Osteoblast (primary cell): ENCODE results near the gene TEX29. TPM values are rescaled to one million over a fixed set of nuclear protein-coding genes. Genes with fewer than 3 reads are reported as not detected.

Experiments used
- DNase-seq: peaks from one replicate; pipeline ENCODE4 v3.0.0; 2011; ENCODE audit warnings: low spot score, mixed read lengths; ENCODE audit not compliant: insufficient read length; ENCODE audit errors: missing footprints
- H2AFZ ChIP-seq: 2 replicates; pipeline ENCODE4 v1.6.0; 2011; ENCODE audit warnings: mild to moderate bottlenecking, low read length
- H3K27ac ChIP-seq: 2 replicates; pipeline ENCODE4 v1.5.1; 2011; ENCODE audit warnings: mild to moderate bottlenecking, low read depth, low read length, moderate library complexity
- H3K27me3 ChIP-seq: 2 replicates; pipeline ENCODE4 v1.6.0; 2012; ENCODE audit warnings: mild to moderate bottlenecking, control low read depth, inconsistent platforms, low read length, moderate library complexity; ENCODE audit not compliant: insufficient read depth
- H3K36me3 ChIP-seq: 2 replicates; pipeline ENCODE4 v1.5.1; 2011; ENCODE audit warnings: mild to moderate bottlenecking, low read length, control low read depth, moderate library complexity; ENCODE audit not compliant: insufficient read depth
- H3K4me1 ChIP-seq: 2 replicates; pipeline ENCODE4 v1.5.1; 2011; ENCODE audit warnings: mild to moderate bottlenecking, low read length, control low read depth, moderate library complexity; ENCODE audit not compliant: insufficient read depth
- H3K4me2 ChIP-seq: 2 replicates; pipeline ENCODE4 v1.6.0; 2011; ENCODE audit warnings: mild to moderate bottlenecking, low read length; ENCODE audit not compliant: insufficient read depth
- H3K4me3 ChIP-seq: fragments of 200-600 bp; sonication (generic); 3 replicates; pipeline ENCODE4 v1.5.1; 2012; ENCODE audit warnings: mild to moderate bottlenecking, low read length, inconsistent platforms; ENCODE audit not compliant: insufficient read depth
- H3K79me2 ChIP-seq: 2 replicates; pipeline ENCODE4 v1.6.0; 2012; ENCODE audit warnings: mild to moderate bottlenecking, low read length, control low read depth, inconsistent platforms; ENCODE audit not compliant: insufficient read depth
- H3K9me3 ChIP-seq: 2 replicates; pipeline ENCODE4 v1.5.1; 2011; ENCODE audit warnings: low read depth, low read length, control low read depth
- H4K20me1 ChIP-seq: 2 replicates; pipeline ENCODE4 v1.6.0; 2012; ENCODE audit warnings: mild to moderate bottlenecking, low read length, control low read depth; ENCODE audit not compliant: insufficient read depth
- total RNA-seq: library from RNA; depleted of rRNA; stranded (reverse); fragments of >200 nt; gene quantifications from 2 replicates; pipeline ENCODE4 v1.2.3, GENCODE V29; 2012
- TF ChIP-seq, protein P1 (sequence below): IDR thresholded peaks from 2 replicates; pipeline ENCODE4 v1.5.1; 2011; ENCODE audit warnings: mild to moderate bottlenecking, low read depth, low read length, moderate library complexity; ENCODE audit errors: extremely low read depth

The TEX29 gene
- total RNA-seq, 1 donor = 0.36 TPM

DNA sequence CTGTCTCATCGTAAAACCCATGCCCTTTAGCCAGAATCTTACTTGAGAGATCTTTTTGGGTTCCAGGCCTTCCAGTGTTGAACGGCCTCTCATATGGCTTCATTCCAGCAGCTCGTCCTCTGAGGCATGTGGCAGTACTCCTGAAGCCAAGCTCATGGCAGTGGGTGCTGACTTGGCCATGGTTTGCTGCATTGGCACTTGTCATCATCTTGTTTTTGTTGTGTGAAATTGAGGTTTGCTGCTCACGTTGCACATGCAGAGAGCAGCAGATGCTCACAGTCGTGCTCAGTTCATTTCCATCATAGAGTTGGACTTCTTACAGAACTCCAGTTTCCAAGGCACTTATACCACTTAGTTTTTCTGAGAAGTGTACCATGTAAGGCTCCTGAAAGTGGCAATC is 14.9 kb downstream of the TEX29 start:
- Histone ChIP-seq H3K4me2 (no peak overlapping the region), H3K79me2 (no peaks in the 10 kb centered on the region), H3K27ac (no peak overlapping the region), H3K4me1 (no peaks in the 10 kb centered on the region), H2AFZ (no peak overlapping the region), H3K36me3 (no peaks in the 10 kb centered on the region), H4K20me1 (no peaks in the 10 kb centered on the region), H3K4me3 (no peak overlapping the region), H3K9me3 (no peaks in the 10 kb centered on the region), H3K27me3 (no peaks in the 10 kb centered on the region)
- DNase-seq = no peak
- TF ChIP-seq, protein P1, sequence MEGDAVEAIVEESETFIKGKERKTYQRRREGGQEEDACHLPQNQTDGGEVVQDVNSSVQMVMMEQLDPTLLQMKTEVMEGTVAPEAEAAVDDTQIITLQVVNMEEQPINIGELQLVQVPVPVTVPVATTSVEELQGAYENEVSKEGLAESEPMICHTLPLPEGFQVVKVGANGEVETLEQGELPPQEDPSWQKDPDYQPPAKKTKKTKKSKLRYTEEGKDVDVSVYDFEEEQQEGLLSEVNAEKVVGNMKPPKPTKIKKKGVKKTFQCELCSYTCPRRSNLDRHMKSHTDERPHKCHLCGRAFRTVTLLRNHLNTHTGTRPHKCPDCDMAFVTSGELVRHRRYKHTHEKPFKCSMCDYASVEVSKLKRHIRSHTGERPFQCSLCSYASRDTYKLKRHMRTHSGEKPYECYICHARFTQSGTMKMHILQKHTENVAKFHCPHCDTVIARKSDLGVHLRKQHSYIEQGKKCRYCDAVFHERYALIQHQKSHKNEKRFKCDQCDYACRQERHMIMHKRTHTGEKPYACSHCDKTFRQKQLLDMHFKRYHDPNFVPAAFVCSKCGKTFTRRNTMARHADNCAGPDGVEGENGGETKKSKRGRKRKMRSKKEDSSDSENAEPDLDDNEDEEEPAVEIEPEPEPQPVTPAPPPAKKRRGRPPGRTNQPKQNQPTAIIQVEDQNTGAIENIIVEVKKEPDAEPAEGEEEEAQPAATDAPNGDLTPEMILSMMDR = no peak

DNA sequence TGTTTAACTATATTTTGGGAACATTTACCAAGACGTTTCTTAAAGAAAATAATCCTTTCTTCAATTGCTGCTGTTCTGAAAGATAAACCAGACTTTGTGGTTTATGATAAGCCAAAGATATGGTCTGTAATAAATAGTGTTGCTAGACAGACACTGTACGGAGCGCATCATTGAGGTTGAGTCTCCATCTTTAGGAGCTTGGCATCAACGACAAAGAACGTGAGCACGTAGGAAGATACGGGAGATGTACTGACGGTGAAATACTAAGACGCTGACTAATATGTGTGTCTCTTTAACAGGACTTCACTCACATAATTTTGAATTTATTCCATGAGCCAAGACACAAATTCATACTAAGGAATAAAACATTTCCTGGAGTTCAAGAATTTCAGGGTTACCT is 16.2 kb downstream of the TEX29 start:
- Histone ChIP-seq H3K4me3 (no peak overlapping the region), H3K79me2 (no peaks in the 10 kb centered on the region), H3K4me2 (no peak overlapping the region), H3K4me1 (no peaks in the 10 kb centered on the region), H3K9me3 (no peaks in the 10 kb centered on the region), H3K36me3 (no peaks in the 10 kb centered on the region), H3K27me3 (no peaks in the 10 kb centered on the region), H2AFZ (no peak overlapping the region), H4K20me1 (no peaks in the 10 kb centered on the region), H3K27ac (no peak overlapping the region)
- no peak for DNase-seq
- TF ChIP-seq, protein P1 = no peak

DNA sequence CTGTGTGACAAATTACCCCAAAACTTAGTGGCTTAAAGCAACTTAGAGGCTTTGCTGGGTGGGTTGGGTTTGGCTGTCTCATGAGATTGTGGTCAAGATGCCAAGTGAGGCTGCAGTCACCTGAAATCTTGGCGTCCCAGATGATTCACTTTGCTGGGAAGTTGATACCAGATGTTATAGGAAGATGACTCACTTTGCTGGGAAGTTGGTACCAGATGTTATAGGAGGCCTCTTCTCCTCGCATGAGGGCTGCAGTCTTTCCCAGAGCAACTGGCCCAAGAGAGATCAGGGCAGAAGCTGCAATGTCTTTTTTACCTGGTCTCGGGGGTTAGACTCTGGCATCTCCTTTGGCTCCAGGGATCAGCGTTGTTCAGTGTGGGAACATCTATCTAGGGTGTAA is 16.8 kb downstream of the TEX29 start:
- H4K20me1 ChIP-seq = no peaks in the 10 kb centered on the region
- H3K9me3 ChIP-seq = no peaks in the 10 kb centered on the region
- peak; percentile 92 for DNase-seq
- H3K27me3 ChIP-seq = no peaks in the 10 kb centered on the region
- no peaks in the 10 kb centered on the region for H3K4me1 ChIP-seq
- no peaks in the 10 kb centered on the region for H3K79me2 ChIP-seq
- no peaks in the 10 kb centered on the region for H3K36me3 ChIP-seq
- TF ChIP-seq, protein P1 = no peak
- H3K4me2 ChIP-seq = no peak overlapping the region
- H2AFZ ChIP-seq = no peak overlapping the region
- H3K27ac ChIP-seq = no peak overlapping the region
- no peak overlapping the region for H3K4me3 ChIP-seq

DNA sequence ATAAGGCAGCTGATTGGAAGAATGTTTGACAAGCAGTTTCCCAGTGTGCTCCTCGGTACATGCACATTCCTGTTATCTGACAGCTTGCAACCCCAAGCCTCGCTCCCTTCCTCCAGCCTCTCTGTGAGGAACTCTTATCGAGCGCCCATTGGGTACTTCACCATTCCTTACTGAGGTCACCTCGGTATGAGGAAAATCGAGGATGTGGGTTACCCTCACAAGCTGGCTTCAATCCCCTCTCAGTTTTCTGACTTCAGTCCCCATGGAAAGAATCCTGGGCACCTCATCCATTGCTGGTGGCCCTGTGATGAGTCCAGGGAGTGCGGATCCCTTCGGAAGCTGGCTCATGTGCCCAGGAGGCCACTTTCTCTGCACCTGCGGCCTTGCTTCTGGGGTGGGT is 17.3 kb downstream of the TEX29 start:
- no peaks in the 10 kb centered on the region for H3K9me3 ChIP-seq
- no peaks in the 10 kb centered on the region for H3K27me3 ChIP-seq
- no peaks in the 10 kb centered on the region for H3K79me2 ChIP-seq
- H3K36me3 ChIP-seq = no peaks in the 10 kb centered on the region
- no peak overlapping the region for H3K4me3 ChIP-seq
- no peaks in the 10 kb centered on the region for H3K4me1 ChIP-seq
- DNase-seq = no peak
- TF ChIP-seq, protein P1 = no peak
- H3K4me2 ChIP-seq = no peak overlapping the region
- H4K20me1 ChIP-seq = no peaks in the 10 kb centered on the region
- H2AFZ ChIP-seq = no peak overlapping the region
- no peak overlapping the region for H3K27ac ChIP-seq
